ENCODE measurements around the gene SUFU.
"Not testable (repeated sequence)": the region's sequence is repeated elsewhere in the genome, so short reads cannot be mapped to it uniquely, and the experiment has no call there.

The SUFU gene

DNA sequence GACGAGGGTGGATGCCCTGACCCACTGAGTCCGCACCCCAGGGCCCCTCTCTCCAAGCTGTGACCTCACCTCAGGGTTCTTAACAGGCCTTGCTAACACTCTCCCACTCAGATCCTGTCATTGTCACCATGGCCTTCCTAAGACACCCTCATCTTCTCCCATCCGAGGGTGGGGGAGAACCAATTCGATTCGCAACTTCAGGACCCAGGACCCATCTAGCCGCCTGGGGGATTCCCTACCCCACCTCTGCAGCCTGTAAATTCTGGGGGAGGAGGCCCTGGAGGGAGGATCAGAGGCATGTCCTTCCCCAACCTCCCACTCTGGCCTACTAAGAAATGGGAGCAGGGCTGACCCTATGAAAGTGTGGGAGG is 157.9 kb downstream of the SUFU start:
- no peak for DNase-seq (ENCODE audit: low spot score)
- Histone ChIP-seq H3K4me3 (no peak overlapping the region), H3K27ac (peak overlapping the region; percentile 39 to 75)
- TF ChIP-seq, protein P1, sequence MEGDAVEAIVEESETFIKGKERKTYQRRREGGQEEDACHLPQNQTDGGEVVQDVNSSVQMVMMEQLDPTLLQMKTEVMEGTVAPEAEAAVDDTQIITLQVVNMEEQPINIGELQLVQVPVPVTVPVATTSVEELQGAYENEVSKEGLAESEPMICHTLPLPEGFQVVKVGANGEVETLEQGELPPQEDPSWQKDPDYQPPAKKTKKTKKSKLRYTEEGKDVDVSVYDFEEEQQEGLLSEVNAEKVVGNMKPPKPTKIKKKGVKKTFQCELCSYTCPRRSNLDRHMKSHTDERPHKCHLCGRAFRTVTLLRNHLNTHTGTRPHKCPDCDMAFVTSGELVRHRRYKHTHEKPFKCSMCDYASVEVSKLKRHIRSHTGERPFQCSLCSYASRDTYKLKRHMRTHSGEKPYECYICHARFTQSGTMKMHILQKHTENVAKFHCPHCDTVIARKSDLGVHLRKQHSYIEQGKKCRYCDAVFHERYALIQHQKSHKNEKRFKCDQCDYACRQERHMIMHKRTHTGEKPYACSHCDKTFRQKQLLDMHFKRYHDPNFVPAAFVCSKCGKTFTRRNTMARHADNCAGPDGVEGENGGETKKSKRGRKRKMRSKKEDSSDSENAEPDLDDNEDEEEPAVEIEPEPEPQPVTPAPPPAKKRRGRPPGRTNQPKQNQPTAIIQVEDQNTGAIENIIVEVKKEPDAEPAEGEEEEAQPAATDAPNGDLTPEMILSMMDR (IDR thresholded peaks at IDR 0.05) = no peak

DNA sequence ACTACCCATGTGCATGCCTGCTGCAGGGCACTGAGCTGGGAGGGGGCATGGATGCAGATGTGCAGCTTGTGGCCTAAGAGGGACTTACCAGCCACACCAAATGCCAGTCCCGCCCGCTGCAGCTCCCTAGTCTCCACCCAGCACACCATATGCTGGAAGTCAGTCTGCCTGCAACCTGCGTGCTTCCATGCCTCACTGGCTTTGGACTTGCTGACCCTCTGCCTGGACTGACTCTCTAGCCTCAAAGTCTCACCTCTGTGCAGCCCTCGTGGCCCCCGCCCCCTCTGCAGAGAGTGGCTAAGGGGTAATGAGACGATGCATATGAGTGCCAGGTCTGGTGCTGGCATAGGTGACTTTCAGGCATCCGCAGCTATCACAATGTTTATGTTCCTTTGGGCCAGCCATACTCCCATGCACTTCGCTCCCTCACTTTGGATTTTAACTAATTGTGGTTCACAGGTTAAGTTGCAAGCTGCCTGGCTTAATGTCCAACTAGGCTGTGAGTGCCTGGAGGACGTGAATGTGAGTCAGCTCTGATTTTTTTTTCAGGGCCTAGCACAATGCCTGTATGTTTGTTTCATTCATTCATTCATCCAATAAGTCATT is 162.2 kb downstream of the SUFU start:
- TF ChIP-seq, protein P1 (IDR thresholded peaks at IDR 0.05) = no peak
- DNase-seq (ENCODE audit: low spot score) = no peak
- H3K27ac ChIP-seq = no peak overlapping the region

DNA sequence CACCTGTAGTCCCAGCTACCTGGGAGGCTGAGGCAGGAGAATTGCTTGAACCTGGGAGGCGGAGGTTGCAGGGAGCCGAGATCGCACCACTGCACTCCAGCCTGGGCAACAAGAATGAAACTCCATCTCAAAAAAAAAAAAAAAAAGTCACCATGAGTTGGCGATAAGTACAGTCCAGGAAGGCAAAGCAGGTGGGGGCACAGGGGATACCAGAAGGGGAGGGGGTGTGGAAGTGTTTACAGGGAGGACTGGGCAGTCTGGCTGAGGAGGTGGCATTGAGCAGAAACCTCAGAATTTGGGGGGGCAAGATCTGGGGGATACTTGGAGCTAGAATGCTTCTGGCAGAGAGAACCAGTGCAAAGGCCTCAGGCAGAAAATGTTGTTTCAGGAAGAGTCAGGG is 163.6 kb downstream of the SUFU start:
- DNase-seq (ENCODE audit: low spot score); H3K4me3 ChIP-seq; H3K27ac ChIP-seq: not testable (repeated sequence)

More for the DNA sequence above, 162.2 kb downstream of the SUFU start:
- no peak overlapping the region for H3K4me3 ChIP-seq

DNA sequence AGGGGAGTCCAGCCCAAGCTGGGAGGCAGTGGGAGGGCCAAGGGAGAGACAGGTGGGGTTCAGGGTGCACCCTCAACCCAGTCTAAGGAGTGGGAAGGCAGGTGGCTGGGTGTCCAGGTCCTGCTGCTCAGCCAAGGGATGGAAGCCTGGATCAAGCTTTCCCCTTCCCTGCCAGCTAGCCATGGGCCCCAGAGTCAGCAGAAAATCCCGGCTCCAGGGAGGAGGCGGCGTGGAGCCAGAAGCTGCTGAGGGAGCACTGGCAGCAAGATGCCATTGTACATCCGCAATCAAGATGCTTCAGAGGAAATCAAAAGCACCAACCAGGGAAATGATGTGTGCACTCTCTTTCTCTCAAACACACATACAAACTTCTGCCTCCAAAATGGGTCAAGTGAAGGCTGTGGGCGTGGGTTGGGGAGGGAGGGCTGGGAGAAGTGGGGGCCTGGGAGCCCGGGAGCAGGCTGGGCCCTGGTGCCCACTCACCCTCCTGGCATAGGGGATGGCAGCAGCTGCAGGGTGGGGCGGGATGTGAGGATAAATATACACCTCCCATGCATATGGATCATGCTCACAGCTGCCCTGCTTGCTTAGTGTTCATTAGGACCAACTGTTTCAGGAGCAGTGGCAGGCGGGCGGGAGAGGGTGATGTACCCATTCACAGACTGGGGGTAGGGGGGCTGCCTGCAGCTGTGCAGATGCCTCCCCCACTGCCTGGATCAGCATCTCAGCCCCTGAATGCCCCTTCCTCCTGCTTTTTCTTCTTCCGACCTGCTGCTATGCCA is 164.7 kb downstream of the SUFU start:
- no peak for DNase-seq (ENCODE audit: low spot score)
- Histone ChIP-seq H3K4me3 (no peak overlapping the region), H3K27ac (peak overlapping the region; percentile 34 to 86)
- TF ChIP-seq, protein P1 (IDR thresholded peaks at IDR 0.05) = no peak

DNA sequence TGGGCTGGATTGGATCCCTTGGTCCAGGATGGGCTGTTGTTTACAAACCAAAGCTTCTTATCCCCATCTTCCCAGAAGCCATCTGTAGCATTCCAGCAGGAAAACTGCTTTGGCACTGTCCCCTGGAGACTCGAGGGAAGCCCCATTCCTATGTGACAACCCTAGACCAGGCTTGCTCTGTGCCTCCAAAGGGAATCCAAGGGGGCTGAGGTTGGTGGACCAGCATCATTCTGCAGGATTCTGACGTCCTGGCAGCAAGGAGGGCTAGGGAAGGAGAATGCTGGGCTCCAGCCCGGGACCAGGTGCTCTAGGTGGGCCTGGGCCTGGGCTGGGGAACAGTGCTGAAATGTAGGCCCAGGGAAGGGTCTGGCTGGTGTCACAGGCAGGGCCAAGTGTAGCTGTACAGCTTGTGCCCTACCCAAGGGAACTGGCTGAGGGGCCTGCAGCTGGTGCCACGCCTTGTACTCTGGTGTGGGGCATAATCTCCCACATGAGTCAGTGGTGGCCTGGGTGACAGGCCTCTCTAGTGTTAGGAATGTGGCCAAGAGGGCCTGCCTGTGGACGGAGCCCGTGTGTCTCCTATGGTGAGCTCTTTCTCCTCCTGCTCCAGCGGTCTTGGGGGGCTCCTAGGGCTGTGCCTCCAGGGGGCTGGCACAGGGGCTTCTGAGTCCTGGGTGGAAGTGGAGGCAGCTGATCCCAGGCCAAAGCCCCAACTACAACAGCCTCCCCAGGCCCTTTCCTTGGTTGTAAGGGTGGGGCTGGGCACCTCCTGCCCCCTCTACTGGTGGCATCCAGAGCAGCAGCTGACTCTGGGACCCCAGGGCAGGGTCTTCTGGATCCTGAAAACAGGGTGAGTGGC is 165.7 kb downstream of the SUFU start:
- H3K4me3 ChIP-seq = no peak overlapping the region
- peak overlapping the region; percentile 34 to 86 for H3K27ac ChIP-seq
- peak; percentile 84 for DNase-seq (ENCODE audit: low spot score)
- TF ChIP-seq, protein P1 (IDR thresholded peaks at IDR 0.05) = no peak

DNA sequence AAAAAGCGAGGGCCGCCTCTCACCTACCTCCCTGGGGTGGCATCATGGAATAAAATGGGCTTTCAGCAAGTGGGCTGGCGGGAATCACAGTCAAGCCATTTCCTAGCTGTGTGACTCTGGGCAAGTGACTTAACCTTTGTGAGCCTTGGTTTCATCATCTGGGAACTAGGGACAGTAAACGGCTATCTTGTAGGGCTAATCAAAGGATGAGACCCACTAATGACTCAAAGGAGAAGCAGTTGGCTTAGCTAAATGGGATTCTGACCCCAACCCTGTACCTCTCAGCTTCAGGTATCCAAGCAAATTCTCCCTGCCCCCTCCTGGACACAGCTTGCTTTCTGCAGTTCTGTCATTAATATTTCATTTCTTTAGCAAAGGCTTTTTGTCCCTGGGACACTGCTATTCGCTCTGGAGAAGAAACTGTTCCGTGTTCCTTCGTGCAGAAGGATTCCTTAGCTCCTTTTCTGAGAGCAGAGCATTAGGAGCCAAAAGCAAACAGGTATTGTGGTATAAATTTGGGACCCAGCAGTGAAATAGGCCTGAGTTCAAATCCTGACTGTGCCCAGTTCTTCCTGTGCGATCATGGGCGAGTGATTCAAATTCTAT is 166.4 kb downstream of the SUFU start:
- no peak overlapping the region for H3K4me3 ChIP-seq
- TF ChIP-seq, protein P1 (IDR thresholded peaks at IDR 0.05) = no peak
- no peak for DNase-seq (ENCODE audit: low spot score)
- H3K27ac ChIP-seq = peak overlapping the region; percentile 34 to 86

DNA sequence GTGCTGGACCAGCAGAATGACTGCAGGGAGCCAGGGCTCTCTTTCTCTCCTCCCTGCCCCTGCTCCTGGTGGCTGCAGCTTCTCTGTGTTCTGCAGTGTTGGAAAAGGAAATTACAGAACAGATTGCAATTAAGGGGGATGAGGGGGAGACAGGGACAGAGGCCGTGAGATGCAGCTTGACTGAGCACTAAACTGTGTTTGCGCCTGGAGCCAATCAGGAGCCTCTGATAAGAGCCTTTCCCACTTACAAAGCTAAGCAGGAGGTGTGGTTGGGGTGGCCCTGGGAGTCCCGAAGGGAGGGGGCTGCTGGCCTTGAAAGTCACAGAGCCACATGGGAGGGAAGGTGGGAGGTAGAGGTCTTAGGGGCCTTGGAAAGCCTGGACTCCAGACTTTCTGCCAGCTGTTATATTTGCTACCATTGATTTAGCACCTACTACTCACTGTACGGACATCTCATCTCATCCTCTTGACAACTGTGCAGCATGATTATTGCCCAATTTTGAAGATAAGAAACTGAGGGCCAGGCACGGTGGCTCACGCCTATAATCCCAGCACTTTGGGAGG is 167.2 kb downstream of the SUFU start:
- DNase-seq (ENCODE audit: low spot score) = no peak
- TF ChIP-seq, protein P1 (IDR thresholded peaks at IDR 0.05) = no peak
- H3K27ac ChIP-seq = peak overlapping the region in 1 of 2 donors; percentile 86

More for the DNA sequence above, 167.2 kb downstream of the SUFU start:
- no peak overlapping the region for H3K4me3 ChIP-seq
